Stomach (tissue), 9 donors: ENCODE measurements around the gene PLD3. TPM values are rescaled to one million over a fixed set of nuclear protein-coding genes. Genes with fewer than 3 reads are reported as not detected.

Experiments
- DNase-seq, 2 donors: peaks; one replicate each; pipeline versions ENCODE4 v3.0.0 to v3.0.0-alpha.2; 2013 to 2019
- H3K27ac ChIP-seq, 5 donors: fragments of 200-600 bp in 4 of 5; sonication (generic) in 4 of 5; one replicate each; pipeline ENCODE4 v1.5.1; 2013 to 2019; ENCODE audit warnings: mild to moderate bottlenecking in 1 of 5, moderate library complexity in 1 of 5
- H3K27me3 ChIP-seq, 3 donors: fragments of 200-600 bp; sonication (generic); one replicate each; pipeline ENCODE4 v1.5.1; 2017 to 2019; ENCODE audit warnings: mixed run types in 1 of 3
- H3K36me3 ChIP-seq, 4 donors: fragments of 200-600 bp; sonication (generic); 1 replicate in 3 of 4; 2 replicates in 1 of 4; pipeline ENCODE4 v1.5.1; 2016 to 2019
- H3K4me1 ChIP-seq, 4 donors: fragments of 200-600 bp; sonication (generic); one replicate each; pipeline ENCODE4 v1.5.1; 2016 to 2019
- H3K4me3 ChIP-seq, 4 donors: fragments of 200-600 bp; sonication (generic) in 3 of 4; one replicate each; pipeline ENCODE4 v1.5.1; 2016 to 2019; ENCODE audit warnings: mild to moderate bottlenecking in 1 of 4
- H3K9me3 ChIP-seq, 4 donors: fragments of 200-600 bp; sonication (generic); one replicate each; pipeline ENCODE4 v1.5.1; 2016 to 2019
- CTCF ChIP-seq, 7 experiments: fragments of 450-650 bp in 4 of 7; fragments of 200-600 bp in 3 of 7; sonication (generic) in 3 of 7; IDR thresholded peaks; one replicate each; pipeline ENCODE4 v1.5.1; 2016 to 2019; ENCODE audit warnings: antibody characterized with exemption in 7 of 7, control low read depth in 2 of 7, mild to moderate bottlenecking in 1 of 7
- EP300 ChIP-seq: sonication (generic); formaldehyde crosslinking; IDR thresholded peaks from one replicate; pipeline ENCODE4 v1.6.1; 2017; ENCODE audit warnings: antibody characterized with exemption
- POLR2A ChIP-seq, 4 donors: fragments of 450-650 bp; IDR thresholded peaks; one replicate each; pipeline ENCODE4 v1.6.1; 2016; ENCODE audit warnings: antibody characterized with exemption in 4 of 4, control low read depth in 2 of 4, mild to moderate bottlenecking in 1 of 4, moderate library complexity in 1 of 4
- POLR2AphosphoS5 ChIP-seq, 3 donors: sonication (generic); formaldehyde crosslinking; IDR thresholded peaks; one replicate each; pipeline ENCODE4 v1.6.1; 2016; ENCODE audit warnings: antibody characterized with exemption in 3 of 3
- WGBS, 5 donors: extraction: QIAGEN DNeasy Blood & Tissue Kit in 3 of 5; methylation state at CpG; one replicate each; pipeline versions ENCODE4 v1.1.5 to v1.1.7; 2013 to 2018; 5-methylcytosine and 5-hydroxymethylcytosine counted together
- intact Hi-C: fragments of 100-400 bp; cut with DNase I; formaldehyde crosslinking; loops from one replicate; pipeline ENCODE4 v1.15.1; 2023; ENCODE audit warnings: low total_unique reads
- polyA plus RNA-seq, 3 donors: library from polyadenylated mRNA; stranded (reverse); fragments of 200-250 nt; gene quantifications; one replicate each; pipeline ENCODE4 v1.2.3, GENCODE V29; 2013
- total RNA-seq, 5 donors: library from RNA; depleted of rRNA; stranded (reverse); fragments of >200 nt; gene quantifications; one replicate each; pipeline versions ENCODE4 v1.1.0 to v1.2.3, GENCODE V29; 2014 to 2016
- donor health status: healthy with polysubstance abuse.
- donor health status: Bipolar disorder and iron deficiency.
- donor health status: healthy.

The PLD3 gene
- total and polyA plus RNA-seq, 8 donors, result 58.8 to 273 (median 145) TPM

- H3K4me3 ChIP-seq, result no peak overlapping the region
Measured at GRCh38 chr19:40397568-40397906, 49.0 kb downstream of the PLD3 start.

GRCh38 chr19:40398417-40399131 is 50.1 kb downstream of the PLD3 start:
- Histone ChIP-seq H3K36me3 (peaks cover 0 to 21% (median 11%) of the 10 kb centered on the region in 4 donors), H3K4me3 (no peak overlapping the region), H3K4me1 (peaks cover 0 to 17% (median 12%) of the 10 kb centered on the region in 4 donors), H3K9me3 (no peaks in the 10 kb centered on the region), H3K27me3 (no peaks in the 10 kb centered on the region), H3K27ac (no peak overlapping the region)
- DNase-seq, result peak; percentile 44 to 86
- intact Hi-C loops, result no loop called here
- WGBS, 5 donors, result 31 to 54% (median 35%) methylated on average over 43 to 49 of the region's 49 CpGs
- TF ChIP-seq POLR2AphosphoS5 (IDR thresholded peaks at IDR 0.05) (no peak), EP300 (no peak), POLR2A (IDR thresholded peaks at IDR 0.05) (no peak), CTCF (IDR thresholded peaks at IDR 0.05) (no peak)

More at GRCh38 chr19:40397568-40397906, 49.0 kb downstream of the PLD3 start:
- Histone ChIP-seq H3K4me1 (peaks cover 0 to 18% (median 3%) of the 10 kb centered on the region in 4 donors), H3K27ac (no peak overlapping the region), H3K9me3 (no peaks in the 10 kb centered on the region), H3K36me3 (peaks cover 0 to 21% (median 11%) of the 10 kb centered on the region in 4 donors), H3K27me3 (no peaks in the 10 kb centered on the region)
- 92 to 97% (median 96%) methylated on average over 21 to 22 of the region's 22 CpGs for WGBS, 5 donors
- TF ChIP-seq POLR2AphosphoS5 (IDR thresholded peaks at IDR 0.05), result no peak
- no peak for TF ChIP-seq POLR2A (IDR thresholded peaks at IDR 0.05)
- no peak for TF ChIP-seq EP300
- no peak for TF ChIP-seq CTCF (IDR thresholded peaks at IDR 0.05)
- DNase-seq, result no peak
- intact Hi-C loops, result no loop called here

- no peaks in the 10 kb centered on the region for H3K27me3 ChIP-seq
- TF ChIP-seq EP300, result no peak
- no peak for TF ChIP-seq POLR2AphosphoS5 (IDR thresholded peaks at IDR 0.05)
- no peak for TF ChIP-seq POLR2A (IDR thresholded peaks at IDR 0.05)
- TF ChIP-seq CTCF (IDR thresholded peaks at IDR 0.05), result no peak
- peaks cover 0 to 28% (median 21%) of the 10 kb centered on the region in 4 donors for H3K4me1 ChIP-seq
- WGBS, 5 donors, result 40 to 58% (median 56%) methylated on average over 2 to 3 of the region's 3 CpGs
- H3K27ac ChIP-seq, result no peak overlapping the region
- no peaks in the 10 kb centered on the region for H3K9me3 ChIP-seq
- H3K36me3 ChIP-seq, result peaks cover 0 to 21% (median 11%) of the 10 kb centered on the region in 4 donors
- intact Hi-C loops, result no loop called here
- no peak for DNase-seq
- H3K4me3 ChIP-seq, result no peak overlapping the region
Measured at GRCh38 chr19:40400559-40400958, 52.1 kb downstream of the PLD3 start.

- Histone ChIP-seq H3K36me3 (no peaks in the 10 kb centered on the region), H3K27me3 (no peaks in the 10 kb centered on the region), H3K27ac (peak overlapping the region; percentile 79 to 91 (median 84)), H3K4me1 (peaks cover 0 to 28% (median 23%) of the 10 kb centered on the region in 4 donors), H3K9me3 (no peaks in the 10 kb centered on the region), H3K4me3 (peak overlapping the region; percentile 51 to 75 (median 63))
- TF ChIP-seq POLR2AphosphoS5 (IDR thresholded peaks at IDR 0.05), result peak in 2 of 3 donors; percentile 37 to 43
- TF ChIP-seq CTCF (IDR thresholded peaks at IDR 0.05), result no peak
- intact Hi-C loops, result no loop called here
- DNase-seq, result peak; percentile 90 to 95
- WGBS, 5 donors, result 0 to 1% (median 0%) methylated on average over 16 to 41 of the region's 41 CpGs
Measured at GRCh38 chr19:40403262-40403984, 54.9 kb downstream of the PLD3 start.
